IMR-90 (cell line): Measurements from ENCODE around the gene IL17A. TPM values are rescaled to one million over a fixed set of nuclear protein-coding genes. Genes with fewer than 3 reads are reported as not detected.

ENCODE experiments used
- ATAC-seq: fragments of 200-7000 bp; cut with Tn5 transposase; 2 replicates; pipeline ENCODE4 v1.9.1; 2020; ENCODE audit warnings: low read depth, mild to moderate bottlenecking, moderate library complexity
- BruUV-seq: library from RNA; stranded (reverse); fragments of 400-500 nt; replicated peaks from 2 replicates; lab custom pipeline; 2021; lab: Mats Ljungman, UMichigan
- CTCF ChIA-PET: fragments of 300-600 bp; formaldehyde crosslinking; extraction: SDS; loops from one replicate; lab custom pipeline; 2021; ENCODE audit warnings: antibody characterized with exemption; lab: Yijun Ruan, JAX
- POLR2A ChIA-PET: fragments of 300-600 bp; sonication (Branson Sonifier 250); formaldehyde crosslinking; loops from one replicate; lab custom pipeline; 2022; ENCODE audit warnings: antibody characterized with exemption; ENCODE audit not compliant: unreplicated experiment; lab: Charles Lee
- DNase-seq: peaks from one replicate; pipeline ENCODE4 v3.0.0; 2013
- H2AFZ ChIP-seq: replicated peaks from 2 replicates; pipeline ENCODE3; 2013; ENCODE audit warnings: low read length, mild to moderate bottlenecking; ENCODE audit not compliant: poor library complexity
- H2AK5ac ChIP-seq: 2 replicates; pipeline ENCODE4 v1.6.1; 2013; ENCODE audit warnings: low read depth, low read length, inconsistent platforms
- H2AK9ac ChIP-seq: replicated peaks from 2 replicates; pipeline ENCODE3; 2013; ENCODE audit warnings: mild to moderate bottlenecking, low read depth, low read length, moderate library complexity; ENCODE audit not compliant: poor library complexity
- H2BK120ac ChIP-seq: 2 replicates; pipeline ENCODE4 v1.6.1; 2013; ENCODE audit warnings: low read depth, low read length, inconsistent platforms
- H2BK15ac ChIP-seq: 3 replicates; pipeline ENCODE4 v1.6.1; 2013; ENCODE audit warnings: low read depth, low read length, inconsistent platforms
- H2BK20ac ChIP-seq: 2 replicates; pipeline ENCODE4 v1.6.1; 2013; ENCODE audit warnings: low read depth, mild to moderate bottlenecking, inconsistent platforms, low read length, moderate library complexity
- H2BK5ac ChIP-seq: 2 replicates; pipeline ENCODE4 v1.6.1; 2013; ENCODE audit warnings: mild to moderate bottlenecking, low read depth, low read length, inconsistent platforms; ENCODE audit not compliant: poor library complexity, severe bottlenecking
- H3K14ac ChIP-seq: replicated peaks from 2 replicates; pipeline ENCODE4 v1.6.1; 2013; ENCODE audit warnings: low read depth, low read length, inconsistent platforms
- H3K18ac ChIP-seq: 2 replicates; pipeline ENCODE4 v1.6.1; 2013; ENCODE audit warnings: low read depth, low read length, control low read depth
- H3K23ac ChIP-seq: 2 replicates; pipeline ENCODE4 v1.6.1; 2013; ENCODE audit warnings: low read depth, low read length, inconsistent platforms
- H3K27ac ChIP-seq: 2 replicates; pipeline ENCODE4 v1.5.1; 2013; ENCODE audit warnings: mild to moderate bottlenecking, control low read depth, low read length; ENCODE audit not compliant: insufficient read depth
- H3K27me3 ChIP-seq: 2 replicates; pipeline ENCODE4 v1.6.1; 2013; ENCODE audit warnings: low read length; ENCODE audit not compliant: control insufficient read depth, insufficient read depth
- H3K36me3 ChIP-seq: 2 replicates; pipeline ENCODE4 v1.6.1; 2013; ENCODE audit warnings: low read length, mixed read lengths; ENCODE audit not compliant: control insufficient read depth, insufficient read depth
- H3K4ac ChIP-seq: 2 replicates; pipeline ENCODE4 v1.6.1; 2013; ENCODE audit warnings: low read depth, low read length, inconsistent platforms
- H3K4me1 ChIP-seq: 2 replicates; pipeline ENCODE4 v1.6.1; 2013; ENCODE audit warnings: low read length, mixed read lengths; ENCODE audit not compliant: control insufficient read depth, insufficient read depth
- H3K4me2 ChIP-seq: 2 replicates; pipeline ENCODE4 v1.6.1; 2013; ENCODE audit warnings: low read depth, mild to moderate bottlenecking, control low read depth, low read length, moderate library complexity
- H3K4me3 ChIP-seq: 2 replicates; pipeline ENCODE4 v1.5.1; 2013; ENCODE audit warnings: low read depth, mild to moderate bottlenecking, control low read depth, low read length, moderate library complexity; ENCODE audit not compliant: insufficient read depth
- H3K56ac ChIP-seq: 2 replicates; pipeline ENCODE4 v1.6.1; 2013; ENCODE audit warnings: low read length, inconsistent platforms; ENCODE audit not compliant: insufficient read depth; ENCODE audit errors: extremely low read depth
- H3K79me1 ChIP-seq, 2 experiments: 2 replicates each; pipeline ENCODE4 v1.6.1; 2013; ENCODE audit warnings: low read length in 2 of 2, inconsistent platforms in 1 of 2, low read depth in 1 of 2
- H3K9ac ChIP-seq: 2 replicates; pipeline ENCODE4 v1.6.1; 2013; ENCODE audit warnings: low read depth, low read length, control low read depth
- H3K9me1 ChIP-seq: 2 replicates; pipeline ENCODE4 v1.6.1; 2013; ENCODE audit warnings: low read length, inconsistent platforms; ENCODE audit not compliant: insufficient read depth
- H3K9me3 ChIP-seq: 2 replicates; pipeline ENCODE4 v1.6.1; 2013; ENCODE audit warnings: low read length; ENCODE audit not compliant: control insufficient read depth, insufficient read depth
- H4K20me1 ChIP-seq: 2 replicates; pipeline ENCODE4 v1.6.1; 2013; ENCODE audit warnings: low read length, inconsistent platforms; ENCODE audit not compliant: insufficient read depth
- H4K5ac ChIP-seq: 2 replicates; pipeline ENCODE4 v1.6.1; 2013; ENCODE audit warnings: mild to moderate bottlenecking, low read depth, low read length, control low read depth
- H4K8ac ChIP-seq, 2 experiments: 2 replicates each; pipeline ENCODE4 v1.6.1; 2013; ENCODE audit warnings: low read depth in 2 of 2, low read length in 2 of 2, control low read depth in 1 of 2, inconsistent platforms in 1 of 2
- H4K91ac ChIP-seq: 2 replicates; pipeline ENCODE4 v1.6.1; 2013; ENCODE audit warnings: low read depth, low read length, inconsistent platforms; ENCODE audit not compliant: insufficient read depth
- BHLHE40 ChIP-seq: fragments of 150-350 bp; IDR thresholded peaks from 2 replicates; pipeline ENCODE4 v1.6.1; 2016; ENCODE audit warnings: mild to moderate bottlenecking, low read depth, low read length
- FOS ChIP-seq: fragments of 150-350 bp; IDR thresholded peaks from 2 replicates; pipeline ENCODE4 v1.6.1; 2016; ENCODE audit warnings: low read depth, low read length
- WGBS, 2 experiments: methylation state at CpG; one replicate each; pipeline versions ENCODE4 v1.1.5 to v1.1.7; 2013; ENCODE audit warnings: missing lambda C conversion rate in 2 of 2; ENCODE audit not compliant: insufficient read length in 1 of 2; ENCODE audit errors: extremely low coverage in 2 of 2; 5-methylcytosine and 5-hydroxymethylcytosine counted together
- dilution Hi-C: fragments of 300-500 bp; cut with HindIII; formaldehyde crosslinking; loops from one replicate; pipeline ENCODE4 v1.14.3; 2018; ENCODE audit warnings: low sequenced_read_pairs; ENCODE audit not compliant: unreplicated experiment
- in situ Hi-C: fragments of 300-500 bp; cut with MboI; formaldehyde crosslinking; loops from 3 replicates; pipeline ENCODE4 v1.14.3; 2019; ENCODE audit warnings: low sequenced_read_pairs, inconsistent platforms, mixed read lengths
- intact Hi-C: fragments of 100-400 bp; cut with micrococcal nuclease; formaldehyde crosslinking; loops from 2 replicates; pipeline ENCODE4 v1.10.0; 2022
- polyA plus RNA-seq, 3 experiments: library from polyadenylated mRNA; depleted of rRNA; stranded (reverse); fragments of >200 nt; gene quantifications; 2 replicates each; pipeline ENCODE4 v1.2.3, GENCODE V29; 2012; ENCODE audit warnings: low replicate concordance in 1 of 3
- total RNA-seq: library from RNA; depleted of rRNA; stranded (reverse); fragments of >200 nt; gene quantifications from 2 replicates; pipeline ENCODE4 v1.2.3, GENCODE V29; 2012

IL17A gene
- total and polyA plus RNA-seq, 2 of the 4 experiments (the other 2 are of a cell fraction), result not detected

DNA sequence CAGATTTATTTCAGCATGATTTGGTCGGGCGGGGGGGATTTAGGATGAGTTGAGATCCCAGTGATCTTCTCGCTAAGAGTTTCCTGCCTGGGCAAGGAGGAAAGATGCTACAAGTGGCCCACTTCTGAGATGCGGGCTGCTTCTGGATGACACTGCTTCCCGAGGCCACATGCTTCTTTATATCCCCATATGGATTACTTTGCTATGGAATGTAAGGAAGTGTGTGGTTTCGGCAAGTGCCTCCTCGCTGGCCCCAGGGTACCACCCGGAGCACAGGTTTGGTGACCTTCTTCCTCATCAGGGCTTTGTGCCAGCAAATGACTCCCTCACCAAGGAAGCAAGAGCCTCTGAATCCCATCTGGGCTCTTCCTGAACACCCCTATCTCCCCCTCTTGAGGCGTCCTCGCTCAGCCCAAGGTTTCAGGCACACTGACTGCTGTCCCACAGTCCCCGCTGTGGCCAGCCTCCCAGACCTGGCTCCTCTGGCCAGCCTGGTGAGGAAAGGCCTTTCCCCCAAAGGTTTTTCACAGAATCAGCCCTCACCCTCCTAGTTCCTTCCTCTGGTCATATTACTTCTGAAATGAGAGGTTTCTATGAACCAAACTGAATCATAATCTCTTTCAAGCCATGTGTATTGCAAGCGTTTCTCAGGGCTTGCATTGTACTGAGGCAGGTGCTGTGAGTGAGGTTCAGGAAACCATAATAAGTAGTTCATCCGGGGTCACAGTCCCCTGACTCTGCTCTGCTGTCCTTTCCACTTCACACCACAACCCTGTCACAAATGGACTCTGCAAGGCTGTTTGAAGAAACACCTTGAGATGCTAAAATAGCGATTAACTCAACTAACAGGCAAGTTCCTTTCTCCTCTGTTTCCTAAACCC, 41.7 kb upstream of the IL17A start:
- Histone ChIP-seq H3K27me3 (peaks cover 1% of the 10 kb centered on the region), H3K56ac (no peak overlapping the region), H4K20me1 (no peaks in the 10 kb centered on the region), H3K36me3 (no peaks in the 10 kb centered on the region), H3K14ac (no peak overlapping the region), H3K4me2 (no peak overlapping the region), H3K79me1 (no peaks in the 10 kb centered on the region), H3K4me1 (no peaks in the 10 kb centered on the region), H2AK5ac (no peak overlapping the region), H2BK20ac (no peak overlapping the region), H3K9me1 (no peaks in the 10 kb centered on the region), H2AFZ (no peak overlapping the region), H3K4me3 (no peak overlapping the region), H2BK15ac (no peak overlapping the region), H2BK5ac (no peak overlapping the region), H4K5ac (no peak overlapping the region), H3K9ac (no peak overlapping the region), H4K91ac (no peak overlapping the region), H3K23ac (no peak overlapping the region), H3K27ac (no peak overlapping the region), H2AK9ac (no peak overlapping the region), H3K9me3 (no peaks in the 10 kb centered on the region), H3K18ac (no peak overlapping the region), H2BK120ac (no peak overlapping the region), H4K8ac (no peak overlapping the region), H3K4ac (no peak overlapping the region)
- ChIA-PET POLR2A (no interaction called here), CTCF (no interaction called here)
- in situ Hi-C loops, result no loop called here
- dilution Hi-C loops, result no loop called here
- ATAC-seq, result no peak
- no peak for TF ChIP-seq BHLHE40
- no peak for TF ChIP-seq FOS
- WGBS, 2 experiments, result no CpG with 5 or more reads among the region's 14 CpGs
- no TSS peak for BruUV-seq
- intact Hi-C loops, result no loop called here
- DNase-seq, result no peak
